IMR-90 (cell line): ENCODE data around the gene SMIM5. TPM values are rescaled to one million over a fixed set of nuclear protein-coding genes. Genes with fewer than 3 reads are reported as not detected.

Experiments used
- ATAC-seq: fragments of 200-7000 bp; cut with Tn5 transposase; 2 replicates; pipeline ENCODE4 v1.9.1; 2020; ENCODE audit warnings: low read depth, mild to moderate bottlenecking, moderate library complexity
- BruUV-seq: library from RNA; stranded (reverse); fragments of 400-500 nt; replicated peaks from 2 replicates; lab custom pipeline; 2021; lab: Mats Ljungman, UMichigan
- CTCF ChIA-PET: fragments of 300-600 bp; formaldehyde crosslinking; extraction: SDS; loops from one replicate; lab custom pipeline; 2021; ENCODE audit warnings: antibody characterized with exemption; lab: Yijun Ruan, JAX
- POLR2A ChIA-PET: fragments of 300-600 bp; sonication (Branson Sonifier 250); formaldehyde crosslinking; loops from one replicate; lab custom pipeline; 2022; ENCODE audit warnings: antibody characterized with exemption; ENCODE audit not compliant: unreplicated experiment; lab: Charles Lee
- DNase-seq: peaks from one replicate; pipeline ENCODE4 v3.0.0; 2013
- H2AFZ ChIP-seq: replicated peaks from 2 replicates; pipeline ENCODE3; 2013; ENCODE audit warnings: low read length, mild to moderate bottlenecking; ENCODE audit not compliant: poor library complexity
- H2AK5ac ChIP-seq: 2 replicates; pipeline ENCODE4 v1.6.1; 2013; ENCODE audit warnings: low read depth, low read length, inconsistent platforms
- H2AK9ac ChIP-seq: replicated peaks from 2 replicates; pipeline ENCODE3; 2013; ENCODE audit warnings: mild to moderate bottlenecking, low read depth, low read length, moderate library complexity; ENCODE audit not compliant: poor library complexity
- H2BK120ac ChIP-seq: 2 replicates; pipeline ENCODE4 v1.6.1; 2013; ENCODE audit warnings: low read depth, low read length, inconsistent platforms
- H2BK15ac ChIP-seq: 3 replicates; pipeline ENCODE4 v1.6.1; 2013; ENCODE audit warnings: low read depth, low read length, inconsistent platforms
- H2BK20ac ChIP-seq: 2 replicates; pipeline ENCODE4 v1.6.1; 2013; ENCODE audit warnings: low read depth, mild to moderate bottlenecking, inconsistent platforms, low read length, moderate library complexity
- H2BK5ac ChIP-seq: 2 replicates; pipeline ENCODE4 v1.6.1; 2013; ENCODE audit warnings: mild to moderate bottlenecking, low read depth, low read length, inconsistent platforms; ENCODE audit not compliant: poor library complexity, severe bottlenecking
- H3K14ac ChIP-seq: replicated peaks from 2 replicates; pipeline ENCODE4 v1.6.1; 2013; ENCODE audit warnings: low read depth, low read length, inconsistent platforms
- H3K18ac ChIP-seq: 2 replicates; pipeline ENCODE4 v1.6.1; 2013; ENCODE audit warnings: low read depth, low read length, control low read depth
- H3K23ac ChIP-seq: 2 replicates; pipeline ENCODE4 v1.6.1; 2013; ENCODE audit warnings: low read depth, low read length, inconsistent platforms
- H3K27ac ChIP-seq: 2 replicates; pipeline ENCODE4 v1.5.1; 2013; ENCODE audit warnings: mild to moderate bottlenecking, control low read depth, low read length; ENCODE audit not compliant: insufficient read depth
- H3K27me3 ChIP-seq: 2 replicates; pipeline ENCODE4 v1.6.1; 2013; ENCODE audit warnings: low read length; ENCODE audit not compliant: control insufficient read depth, insufficient read depth
- H3K36me3 ChIP-seq: 2 replicates; pipeline ENCODE4 v1.6.1; 2013; ENCODE audit warnings: low read length, mixed read lengths; ENCODE audit not compliant: control insufficient read depth, insufficient read depth
- H3K4ac ChIP-seq: 2 replicates; pipeline ENCODE4 v1.6.1; 2013; ENCODE audit warnings: low read depth, low read length, inconsistent platforms
- H3K4me1 ChIP-seq: 2 replicates; pipeline ENCODE4 v1.6.1; 2013; ENCODE audit warnings: low read length, mixed read lengths; ENCODE audit not compliant: control insufficient read depth, insufficient read depth
- H3K4me2 ChIP-seq: 2 replicates; pipeline ENCODE4 v1.6.1; 2013; ENCODE audit warnings: low read depth, mild to moderate bottlenecking, control low read depth, low read length, moderate library complexity
- H3K4me3 ChIP-seq: 2 replicates; pipeline ENCODE4 v1.5.1; 2013; ENCODE audit warnings: low read depth, mild to moderate bottlenecking, control low read depth, low read length, moderate library complexity; ENCODE audit not compliant: insufficient read depth
- H3K56ac ChIP-seq: 2 replicates; pipeline ENCODE4 v1.6.1; 2013; ENCODE audit warnings: low read length, inconsistent platforms; ENCODE audit not compliant: insufficient read depth; ENCODE audit errors: extremely low read depth
- H3K79me1 ChIP-seq, 2 experiments: 2 replicates each; pipeline ENCODE4 v1.6.1; 2013; ENCODE audit warnings: low read length in 2 of 2, inconsistent platforms in 1 of 2, low read depth in 1 of 2
- H3K9ac ChIP-seq: 2 replicates; pipeline ENCODE4 v1.6.1; 2013; ENCODE audit warnings: low read depth, low read length, control low read depth
- H3K9me1 ChIP-seq: 2 replicates; pipeline ENCODE4 v1.6.1; 2013; ENCODE audit warnings: low read length, inconsistent platforms; ENCODE audit not compliant: insufficient read depth
- H3K9me3 ChIP-seq: 2 replicates; pipeline ENCODE4 v1.6.1; 2013; ENCODE audit warnings: low read length; ENCODE audit not compliant: control insufficient read depth, insufficient read depth
- H4K20me1 ChIP-seq: 2 replicates; pipeline ENCODE4 v1.6.1; 2013; ENCODE audit warnings: low read length, inconsistent platforms; ENCODE audit not compliant: insufficient read depth
- H4K5ac ChIP-seq: 2 replicates; pipeline ENCODE4 v1.6.1; 2013; ENCODE audit warnings: mild to moderate bottlenecking, low read depth, low read length, control low read depth
- H4K8ac ChIP-seq, 2 experiments: 2 replicates each; pipeline ENCODE4 v1.6.1; 2013; ENCODE audit warnings: low read depth in 2 of 2, low read length in 2 of 2, control low read depth in 1 of 2, inconsistent platforms in 1 of 2
- H4K91ac ChIP-seq: 2 replicates; pipeline ENCODE4 v1.6.1; 2013; ENCODE audit warnings: low read depth, low read length, inconsistent platforms; ENCODE audit not compliant: insufficient read depth
- CEBPB ChIP-seq: IDR thresholded peaks from 2 replicates; pipeline ENCODE4 v1.6.1; 2012; ENCODE audit warnings: low read depth, low read length, improper control_type of control experiment
- CHD1 ChIP-seq: IDR thresholded peaks from 2 replicates; pipeline ENCODE4 v1.6.1; 2012; ENCODE audit warnings: low read depth, low read length, improper control_type of control experiment
- CTCF ChIP-seq: conservative IDR thresholded peaks from 2 replicates; pipeline ENCODE4 v1.5.1; 2012; ENCODE audit warnings: mild to moderate bottlenecking, low read depth, low read length, improper control_type of control experiment
- ELK1 ChIP-seq: fragments of 150-350 bp; IDR thresholded peaks from 2 replicates; pipeline ENCODE4 v1.6.1; 2016; ENCODE audit warnings: low read depth, mild to moderate bottlenecking, low read length, moderate library complexity, borderline replicate concordance
- MAFK ChIP-seq: IDR thresholded peaks from 2 replicates; pipeline ENCODE4 v1.6.1; 2012; ENCODE audit warnings: low read depth, low read length, improper control_type of control experiment
- POLR2A ChIP-seq: IDR thresholded peaks from 2 replicates; pipeline ENCODE4 v1.6.1; 2012; ENCODE audit warnings: mild to moderate bottlenecking, low read depth, low read length
- RAD21 ChIP-seq: IDR thresholded peaks from 2 replicates; pipeline ENCODE4 v1.6.1; 2012; ENCODE audit warnings: low read length, improper control_type of control experiment
- RFX5 ChIP-seq: IDR thresholded peaks from 2 replicates; pipeline ENCODE4 v1.8.0; 2012; ENCODE audit warnings: low read depth, mild to moderate bottlenecking, low read length, moderate library complexity
- SMC3 ChIP-seq: fragments of 150-350 bp; IDR thresholded peaks from 2 replicates; pipeline ENCODE4 v1.6.1; 2016; ENCODE audit warnings: low read depth, mild to moderate bottlenecking, antibody characterized with exemption, low read length, moderate library complexity
- USF2 ChIP-seq: fragments of 150-350 bp; IDR thresholded peaks from 2 replicates; pipeline ENCODE4 v1.6.1; 2017; ENCODE audit warnings: mild to moderate bottlenecking, antibody characterized with exemption, low read length, low read depth
- WGBS, 2 experiments: methylation state at CpG; one replicate each; pipeline versions ENCODE4 v1.1.5 to v1.1.7; 2013; ENCODE audit warnings: missing lambda C conversion rate in 2 of 2; ENCODE audit not compliant: insufficient read length in 1 of 2; ENCODE audit errors: extremely low coverage in 2 of 2; 5-methylcytosine and 5-hydroxymethylcytosine counted together
- dilution Hi-C: fragments of 300-500 bp; cut with HindIII; formaldehyde crosslinking; loops from one replicate; pipeline ENCODE4 v1.14.3; 2018; ENCODE audit warnings: low sequenced_read_pairs; ENCODE audit not compliant: unreplicated experiment
- in situ Hi-C: fragments of 300-500 bp; cut with MboI; formaldehyde crosslinking; loops from 3 replicates; pipeline ENCODE4 v1.14.3; 2019; ENCODE audit warnings: low sequenced_read_pairs, inconsistent platforms, mixed read lengths
- intact Hi-C: fragments of 100-400 bp; cut with micrococcal nuclease; formaldehyde crosslinking; loops from 2 replicates; pipeline ENCODE4 v1.10.0; 2022
- polyA plus RNA-seq, 3 experiments: library from polyadenylated mRNA; depleted of rRNA; stranded (reverse); fragments of >200 nt; gene quantifications; 2 replicates each; pipeline ENCODE4 v1.2.3, GENCODE V29; 2012; ENCODE audit warnings: low replicate concordance in 1 of 3
- total RNA-seq: library from RNA; depleted of rRNA; stranded (reverse); fragments of >200 nt; gene quantifications from 2 replicates; pipeline ENCODE4 v1.2.3, GENCODE V29; 2012

Gene SMIM5
- total and polyA plus RNA-seq, 2 of the 4 experiments (the other 2 are of a cell fraction), result not detected

GRCh38 chr17:75590314-75590761 is 42.9 kb upstream of the SMIM5 start:
- H3K18ac ChIP-seq, result no peak overlapping the region
- H3K4ac ChIP-seq, result no peak overlapping the region
- dilution Hi-C loops, result no loop called here
- no peak overlapping the region for H3K56ac ChIP-seq
- H3K9me3 ChIP-seq, result peaks cover 2% of the 10 kb centered on the region; the same call in 1 of the 2 replicates
- no peak overlapping the region for H3K14ac ChIP-seq
- no peak overlapping the region for H3K9ac ChIP-seq
- ChIA-PET POLR2A (no interaction called here), CTCF (no interaction called here)
- no peak overlapping the region for H2BK20ac ChIP-seq
- H4K91ac ChIP-seq, result no peak overlapping the region
- BruUV-seq, result no TSS peak
- peaks cover 35% of the 10 kb centered on the region for H3K27me3 ChIP-seq
- no peak overlapping the region; a peak in 1 of 4 replicates for H4K8ac ChIP-seq
- TF ChIP-seq MAFK, result no peak
- TF ChIP-seq CEBPB, result no peak
- TF ChIP-seq CTCF, result no peak
- no peak for TF ChIP-seq RFX5
- TF ChIP-seq CHD1, result no peak
- TF ChIP-seq USF2, result no peak
- TF ChIP-seq ELK1, result no peak
- TF ChIP-seq POLR2A, result no peak
- TF ChIP-seq RAD21, result no peak
- no peak for TF ChIP-seq SMC3
- no peak overlapping the region for H2AFZ ChIP-seq
- no peak overlapping the region for H2BK5ac ChIP-seq
- ATAC-seq, result no peak
- H3K36me3 ChIP-seq, result no peaks in the 10 kb centered on the region
- H4K20me1 ChIP-seq, result no peaks in the 10 kb centered on the region; the same call in 1 of the 2 replicates
- H2BK15ac ChIP-seq, result no peak overlapping the region
- intact Hi-C loops, result no loop called here
- no peak overlapping the region for H3K23ac ChIP-seq
- no peaks in the 10 kb centered on the region for H3K4me1 ChIP-seq
- no peak overlapping the region for H3K4me3 ChIP-seq
- H3K4me2 ChIP-seq, result no peak overlapping the region
- in situ Hi-C loops, result no loop called here
- no peak for DNase-seq
- peak overlapping the region; percentile 16 for H2AK9ac ChIP-seq
- no peak overlapping the region for H4K5ac ChIP-seq
- no peaks in the 10 kb centered on the region for H3K79me1 ChIP-seq
- no peak overlapping the region for H2BK120ac ChIP-seq
- H3K9me1 ChIP-seq, result no peaks in the 10 kb centered on the region
- 88% methylated on average over 1 of the region's 8 CpGs; no CpG with 5 or more reads in 1 of the 2 experiments for WGBS, 2 experiments
- no peak overlapping the region for H3K27ac ChIP-seq
- no peak overlapping the region; the same call in 1 of the 2 replicates for H2AK5ac ChIP-seq
